HG03097 (cell line): Measurements from ENCODE around the gene MARF1.
"Not testable (repeated sequence)": the region's sequence is repeated elsewhere in the genome, so short reads cannot be mapped to it uniquely, and the experiment has no call there.

Source experiments
- ATAC-seq: cut with Tn5 transposase; IDR thresholded peaks from one replicate; pipeline ENCODE4 v1.9.1; 2021; ENCODE audit not compliant: unreplicated experiment, low FRiP score

The MARF1 gene

GRCh38 chr16:15652293-15653001 is 9.5 kb upstream of the MARF1 start:
- no peak for ATAC-seq

DNA sequence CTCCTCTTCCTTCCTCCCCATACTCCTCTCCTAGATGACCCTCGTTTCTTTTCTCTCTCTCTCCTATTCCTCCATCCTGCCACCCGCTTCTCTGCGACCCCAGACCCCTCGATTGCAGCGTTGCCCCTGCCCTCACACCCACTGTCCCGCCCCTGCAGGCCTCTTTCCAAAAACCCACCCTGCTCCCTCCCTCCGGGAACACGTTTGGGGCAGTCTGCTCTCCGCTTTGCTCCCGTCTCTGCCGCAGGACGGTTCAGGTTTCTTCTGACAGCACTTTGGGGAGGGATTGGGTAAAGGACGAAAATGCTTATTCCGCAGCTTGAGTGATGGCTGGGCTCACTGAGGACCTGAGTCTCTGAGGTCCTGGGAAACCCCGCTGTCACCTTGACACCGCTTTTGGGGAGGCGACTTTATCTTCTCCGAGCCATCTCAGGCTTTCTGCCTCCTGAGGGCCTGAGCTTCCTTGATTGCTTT is 7.8 kb upstream of the MARF1 start:
- ATAC-seq, result no peak

DNA sequence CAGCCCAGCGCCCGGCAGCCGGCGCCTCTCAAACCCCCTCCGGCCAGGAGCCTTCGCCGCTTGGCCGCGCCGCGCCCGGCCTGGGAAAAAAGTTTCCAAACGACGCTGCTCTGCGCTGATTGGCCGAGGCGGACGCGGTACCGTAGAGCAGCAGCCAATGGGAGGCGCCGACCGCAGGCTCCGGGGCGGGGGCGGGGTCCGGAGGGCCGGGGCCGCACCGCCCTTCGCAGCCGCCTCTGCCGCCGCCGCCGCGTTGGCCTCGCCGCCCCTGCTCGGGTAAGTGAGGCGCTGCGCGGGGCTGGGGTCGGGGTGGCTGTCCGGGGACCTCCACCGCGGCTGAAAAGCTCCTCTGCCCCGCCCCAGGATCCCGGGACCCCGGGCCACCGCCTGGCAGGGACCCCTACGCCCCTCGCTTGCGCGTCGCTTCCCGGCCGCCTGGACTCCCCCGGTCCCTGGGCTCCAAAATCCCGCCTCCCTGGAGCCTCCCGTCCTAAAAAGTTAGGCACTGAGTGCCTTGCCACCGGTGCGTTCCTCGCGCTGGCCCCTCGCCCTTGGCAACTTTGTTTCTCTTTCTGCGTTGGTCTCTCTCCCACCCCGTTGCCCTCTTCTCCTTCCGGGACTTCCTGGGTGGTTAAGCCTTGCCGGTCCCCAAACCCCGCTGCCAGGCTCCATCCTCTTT is 7.2 kb upstream of the MARF1 start, which contains the start of gene NDE1:
Gene NDE1, plus strand, starts transcription at position 227 of the 679 bp plus-strand sequence. CDS start 14,534 bp downstream, outside the sequence.
- ATAC-seq, result peak; percentile 64

- no peak for ATAC-seq
Observed at GRCh38 chr16:15649727-15650018, 6.7 kb upstream of the MARF1 start.

DNA sequence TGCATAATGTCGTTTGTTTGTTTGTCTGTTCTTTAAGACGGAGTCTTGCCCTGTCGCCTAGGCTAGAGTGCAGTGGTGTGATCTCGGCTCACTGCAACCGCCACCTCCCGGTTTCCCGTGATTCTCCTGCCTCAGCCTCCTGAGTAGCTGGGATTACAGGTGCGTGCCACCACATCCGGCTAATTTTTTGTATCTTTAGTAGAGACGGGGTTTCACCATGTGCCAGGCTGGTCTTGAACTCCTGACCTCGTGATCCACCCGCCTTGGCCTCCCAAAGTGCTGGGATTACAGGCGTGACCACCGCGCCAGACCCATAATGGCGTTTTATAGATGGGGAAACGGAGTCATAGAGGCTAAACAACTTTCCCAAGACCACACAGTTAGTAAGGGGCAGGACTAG is 6.4 kb upstream of the MARF1 start:
- not testable (repeated sequence) for ATAC-seq

DNA sequence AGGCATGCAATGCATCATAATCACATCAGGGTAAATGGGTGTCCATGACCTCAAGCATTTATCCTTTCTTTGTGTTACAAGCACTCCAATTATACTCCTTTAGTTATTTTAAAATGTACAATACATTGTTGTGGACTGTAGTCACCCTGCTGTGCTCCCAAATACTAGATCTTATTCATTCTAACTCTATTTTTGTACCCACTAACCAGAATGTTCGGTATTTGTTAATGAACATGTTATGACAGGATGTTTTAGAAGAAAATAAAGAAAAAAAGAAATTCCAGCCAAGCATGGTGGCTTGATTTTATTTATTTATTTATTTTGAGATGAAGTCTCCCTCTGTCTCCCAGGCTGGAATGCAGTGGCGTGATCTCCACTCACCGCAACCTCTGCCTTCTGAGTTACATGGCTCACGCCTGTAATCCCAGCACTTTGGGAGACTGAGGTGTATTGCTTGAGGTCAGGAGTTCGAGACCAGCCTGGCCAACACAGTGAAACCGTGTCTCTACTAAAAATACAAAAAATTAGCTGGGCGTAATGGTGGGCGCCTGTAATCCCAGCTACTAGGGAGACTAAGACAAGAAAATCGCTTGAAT is 5.3 kb upstream of the MARF1 start:
- ATAC-seq, result no peak

DNA sequence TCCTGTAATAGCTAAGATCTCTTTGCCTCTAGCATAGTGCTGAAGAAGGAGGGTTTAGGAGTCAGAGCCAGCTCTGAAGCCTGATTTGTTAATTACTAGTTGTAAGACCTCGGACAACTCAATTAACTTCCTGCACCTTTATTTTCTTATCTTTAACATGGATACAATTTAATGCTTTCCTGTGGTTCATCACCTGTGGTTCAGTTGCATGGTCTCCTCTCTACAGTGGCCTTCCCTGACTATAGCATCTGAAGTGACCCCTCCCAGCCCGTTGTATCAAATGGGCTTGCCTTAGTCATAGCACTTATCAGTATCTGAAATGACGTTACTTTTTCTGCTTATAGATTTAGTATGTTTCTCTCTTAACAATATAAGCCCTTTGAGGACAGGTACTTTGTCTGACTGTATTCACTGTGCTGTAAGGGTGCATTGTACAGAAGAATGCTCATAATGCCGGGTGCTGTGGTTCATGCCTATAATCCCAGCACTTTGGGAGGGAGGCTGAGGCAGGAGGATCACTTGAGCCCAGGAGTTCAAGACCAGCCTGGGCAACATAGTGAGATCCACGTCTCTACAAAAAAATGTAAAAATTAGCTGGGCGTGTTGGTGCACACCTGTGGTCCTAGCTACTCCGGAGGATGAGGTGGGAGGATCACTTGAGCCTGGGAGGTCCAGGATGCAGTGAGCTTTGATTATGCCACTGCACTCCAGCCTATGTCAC is 4.5 kb upstream of the MARF1 start:
- no peak for ATAC-seq

DNA sequence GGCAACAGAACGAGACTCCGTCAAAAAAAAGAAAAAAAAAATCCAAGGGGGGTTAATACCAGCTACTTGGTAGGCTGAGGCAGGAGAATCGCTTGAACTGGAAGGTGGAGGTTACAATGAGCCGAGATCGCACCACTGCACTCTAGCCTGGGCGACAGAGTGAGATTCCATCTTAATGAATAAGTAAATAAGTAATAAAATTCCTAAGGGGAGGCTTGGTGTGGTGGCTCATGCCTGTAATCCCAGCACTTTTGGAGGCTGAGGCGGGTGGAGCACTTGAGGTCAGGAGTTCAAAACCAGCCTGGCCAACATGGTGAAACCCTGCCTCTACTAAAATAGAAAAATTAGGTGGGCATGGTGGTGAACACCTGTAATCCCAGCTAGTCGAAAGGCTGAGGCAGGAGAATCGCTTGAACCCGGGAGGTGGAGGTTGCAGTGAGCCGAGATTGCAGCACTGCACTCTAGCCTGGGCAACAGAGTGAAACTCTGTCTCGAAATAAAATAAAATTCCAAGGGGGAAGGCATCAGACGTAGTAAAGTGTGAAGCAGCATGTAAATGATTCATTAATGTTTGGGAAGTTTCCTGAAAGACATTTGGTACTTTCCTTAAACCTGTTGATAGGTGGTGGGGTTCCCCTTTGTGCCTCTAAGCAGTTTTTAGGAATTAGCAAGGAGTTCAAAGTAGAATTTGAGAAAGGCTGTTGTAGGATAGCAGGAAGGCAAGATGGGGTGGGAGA is 3.8 kb upstream of the MARF1 start:
- not testable (repeated sequence) for ATAC-seq

DNA sequence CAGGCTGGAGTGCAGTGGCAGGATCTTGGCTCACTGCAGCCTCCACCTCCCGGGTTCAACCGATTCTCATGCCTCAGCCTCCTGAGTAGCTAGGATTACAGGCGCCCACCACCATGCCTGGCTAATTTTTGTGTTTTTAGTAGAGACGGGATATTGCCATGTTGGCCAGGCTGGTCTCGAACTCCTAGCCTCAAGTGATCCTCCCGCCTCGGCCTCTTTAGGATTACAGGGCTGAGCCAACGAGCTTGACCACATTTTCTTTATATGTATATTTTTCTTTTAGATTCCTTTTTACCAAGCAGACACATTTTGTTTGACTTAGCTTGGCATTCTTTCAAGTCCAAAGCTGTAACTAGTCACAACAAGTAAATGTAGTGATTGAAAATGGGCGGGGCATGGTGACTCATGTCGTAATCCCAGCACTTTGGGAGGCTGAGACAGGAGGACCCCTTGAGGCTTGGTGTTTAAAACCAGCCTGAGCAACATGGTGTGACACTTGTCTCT is 2.1 kb upstream of the MARF1 start:
- ATAC-seq, result not testable (repeated sequence)

DNA sequence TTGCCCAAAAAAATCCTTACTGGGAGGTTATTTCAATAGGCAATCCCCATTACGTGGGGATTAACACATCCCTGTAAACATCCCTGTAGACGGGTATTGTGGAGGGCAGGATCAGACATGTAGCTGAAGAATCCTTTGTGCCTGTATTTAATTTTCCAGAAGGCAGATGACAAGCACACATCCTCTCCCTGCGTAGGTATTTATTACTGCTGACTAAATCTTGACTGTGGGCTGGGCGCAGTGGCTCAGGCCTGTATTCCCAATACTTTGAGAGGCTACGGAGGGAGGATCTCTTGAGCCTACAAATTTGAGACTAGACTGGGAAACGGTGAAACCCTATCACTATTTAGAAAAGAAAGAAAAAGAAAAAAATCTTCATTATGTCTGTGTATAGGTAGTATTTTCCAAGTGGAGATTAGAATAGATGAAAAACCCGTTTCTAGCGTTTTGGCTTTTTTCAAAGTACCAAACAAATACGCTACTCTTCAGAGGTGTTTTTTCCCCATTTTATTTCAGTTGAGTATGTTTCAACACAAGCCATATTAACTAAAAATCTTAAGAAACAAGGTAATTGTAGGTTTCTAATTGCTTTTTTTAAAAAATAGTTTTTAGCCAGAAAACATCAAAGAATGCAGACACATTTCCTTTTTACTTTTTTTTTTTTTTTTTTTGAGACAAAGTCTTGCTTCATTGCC is 1.5 kb upstream of the MARF1 start:
- ATAC-seq, result no peak

GRCh38 chr16:15643946-15644250 is 944 bp upstream of the MARF1 start:
- no peak for ATAC-seq

- peak; percentile 42 for ATAC-seq
Observed at GRCh38 chr16:15642557-15643047, 352 bp downstream of the MARF1 start.

GRCh38 chr16:15641753-15642556 is 999 bp downstream of the MARF1 start:
- no peak for ATAC-seq

- ATAC-seq, result no peak
Observed at GRCh38 chr16:15640966-15641365, 2.0 kb downstream of the MARF1 start.

- no peak for ATAC-seq
Observed at GRCh38 chr16:15639061-15639568, 3.8 kb downstream of the MARF1 start.

GRCh38 chr16:15636392-15636873 is 6.5 kb downstream of the MARF1 start:
- ATAC-seq, result no peak

DNA sequence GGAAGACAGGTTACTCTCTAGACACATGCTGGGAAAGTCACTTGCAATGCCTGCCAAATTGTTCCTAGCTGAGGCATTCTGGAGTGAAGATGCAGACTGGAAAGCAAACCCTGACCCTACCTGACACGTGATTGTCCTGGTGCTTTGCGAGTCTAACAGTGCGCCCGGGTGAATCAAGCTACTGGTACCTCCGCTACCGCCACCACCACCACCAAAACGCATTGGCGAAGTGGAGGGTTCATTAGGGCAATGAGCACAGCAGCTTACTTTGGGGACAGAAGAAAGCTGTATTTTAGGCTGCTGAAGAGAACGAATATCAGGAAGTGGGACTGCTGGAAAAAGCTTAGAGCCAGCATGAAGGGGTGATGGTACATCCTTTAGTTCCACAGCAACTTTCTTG is 7.0 kb downstream of the MARF1 start:
- ATAC-seq, result no peak

GRCh38 chr16:15631730-15632409 is 11.1 kb downstream of the MARF1 start:
- ATAC-seq, result no peak
